Measurements from ENCODE around the gene RASGEF1B. TPM values are rescaled to one million over a fixed set of nuclear protein-coding genes. Genes with fewer than 3 reads are reported as not detected.

RASGEF1B gene
- total and polyA plus RNA-seq, 2 of the 4 experiments (the other 2 are of a cell fraction): 0.09 to 0.36 TPM

DNA sequence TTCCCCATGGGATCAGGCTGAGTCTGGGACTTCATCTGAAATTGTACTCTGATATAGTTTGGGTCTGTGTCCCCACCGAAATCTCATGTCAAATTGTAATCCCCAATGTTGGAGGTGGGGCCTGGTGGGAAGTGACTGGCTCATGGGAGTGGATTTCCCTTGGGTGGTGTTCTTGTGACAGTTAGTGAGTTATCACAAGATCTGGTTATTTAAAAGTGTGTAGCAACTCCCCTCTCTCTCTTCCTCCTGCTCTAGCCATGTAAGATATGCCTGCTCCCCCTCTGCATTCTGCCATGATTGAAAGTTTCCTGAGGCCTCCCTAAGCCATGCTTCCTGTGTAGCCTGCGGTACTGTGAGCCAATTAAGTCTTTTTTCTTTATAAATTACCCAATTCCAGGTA lies 61.0 kb downstream of the RASGEF1B start:
- intact Hi-C loops (cut with micrococcal nuclease): no loop called here

More for the DNA sequence above, 61.0 kb downstream of the RASGEF1B start:
- in situ Hi-C loops (cut with MboI; ENCODE audit: low sequenced_read_pairs) (no loop called here), dilution Hi-C loops (cut with HindIII; ENCODE audit: low sequenced_read_pairs, unreplicated experiment) (loop anchor here (25.0 kb wide), 1 partner anchor 427 kb away; no protein-coding TSS in a partner anchor)
- no peak overlapping the region for H3K18ac ChIP-seq (ENCODE audit: low read depth, low read length)
- no peak overlapping the region for H2BK120ac ChIP-seq (ENCODE audit: low read depth, low read length)
- no peak overlapping the region for H3K4me2 ChIP-seq (ENCODE audit: low read depth, low read length)
- H3K14ac ChIP-seq (replicated peaks; ENCODE audit: low read depth, low read length): no peak overlapping the region
- no peak overlapping the region for H4K5ac ChIP-seq (ENCODE audit: low read depth, low read length)
- no peaks in the 10 kb centered on the region for H3K9me1 ChIP-seq (ENCODE audit: insufficient read depth, low read length)
- no peaks in the 10 kb centered on the region for H3K36me3 ChIP-seq (ENCODE audit: control insufficient read depth, insufficient read depth, low read length)
- H3K4me3 ChIP-seq (ENCODE audit: insufficient read depth, low read depth, low read length): no peak overlapping the region
- ATAC-seq (ENCODE audit: low read depth) (no peak), DNase-seq (no peak)
- BruUV-seq (replicated peaks): no TSS peak
- no peak overlapping the region for H2AK9ac ChIP-seq (replicated peaks; ENCODE audit: low read depth, low read length, poor library complexity)
- no peaks in the 10 kb centered on the region for H3K4me1 ChIP-seq (ENCODE audit: control insufficient read depth, insufficient read depth, low read length)
- no peak overlapping the region for H4K8ac ChIP-seq (ENCODE audit: low read depth in 2 of 2, low read length in 2 of 2)
- no peak overlapping the region for H2BK15ac ChIP-seq (ENCODE audit: low read depth, low read length)
- H4K91ac ChIP-seq (ENCODE audit: insufficient read depth, low read depth, low read length): no peak overlapping the region
- H3K9me3 ChIP-seq (ENCODE audit: control insufficient read depth, insufficient read depth, low read length): no peaks in the 10 kb centered on the region
- TF ChIP-seq CEBPB (IDR thresholded peaks at IDR 0.05; ENCODE audit: low read depth, low read length) (no peak), CHD1 (IDR thresholded peaks at IDR 0.05; ENCODE audit: low read depth, low read length) (no peak), RFX5 (IDR thresholded peaks at IDR 0.05; ENCODE audit: low read depth, low read length) (no peak), FOS (IDR thresholded peaks at IDR 0.05; ENCODE audit: low read depth, low read length) (no peak), RCOR1 (IDR thresholded peaks at IDR 0.05; ENCODE audit: insufficient replicate concordance, low read length) (no peak), MAFK (IDR thresholded peaks at IDR 0.05; ENCODE audit: low read depth, low read length) (no peak), SMC3 (IDR thresholded peaks at IDR 0.05; ENCODE audit: low read depth, low read length) (no peak), MAZ (IDR thresholded peaks at IDR 0.05; ENCODE audit: borderline replicate concordance, low read depth, low read length) (no peak), NFE2L2 (IDR thresholded peaks at IDR 0.05; ENCODE audit: low read depth, low read length) (no peak), POLR2A (IDR thresholded peaks at IDR 0.05; ENCODE audit: low read depth, low read length) (no peak), BHLHE40 (IDR thresholded peaks at IDR 0.05; ENCODE audit: low read depth, low read length) (no peak)
- TF ChIP-seq, protein P1, sequence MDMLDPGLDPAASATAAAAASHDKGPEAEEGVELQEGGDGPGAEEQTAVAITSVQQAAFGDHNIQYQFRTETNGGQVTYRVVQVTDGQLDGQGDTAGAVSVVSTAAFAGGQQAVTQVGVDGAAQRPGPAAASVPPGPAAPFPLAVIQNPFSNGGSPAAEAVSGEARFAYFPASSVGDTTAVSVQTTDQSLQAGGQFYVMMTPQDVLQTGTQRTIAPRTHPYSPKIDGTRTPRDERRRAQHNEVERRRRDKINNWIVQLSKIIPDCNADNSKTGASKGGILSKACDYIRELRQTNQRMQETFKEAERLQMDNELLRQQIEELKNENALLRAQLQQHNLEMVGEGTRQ (IDR thresholded peaks at IDR 0.05; ENCODE audit: low read depth, low read length): no peak
- no peak overlapping the region for H3K4ac ChIP-seq (ENCODE audit: low read depth, low read length)
- H3K27me3 ChIP-seq (ENCODE audit: control insufficient read depth, insufficient read depth, low read length): no peaks in the 10 kb centered on the region; the same call in none of the 2 replicates
- H3K56ac ChIP-seq (ENCODE audit: extremely low read depth, insufficient read depth, low read length): no peak overlapping the region
- ChIA-PET CTCF (no interaction called here), POLR2A (ENCODE audit: unreplicated experiment) (no interaction called here)
- no peak overlapping the region for H2BK20ac ChIP-seq (ENCODE audit: low read depth, low read length)
- no peaks in the 10 kb centered on the region for H4K20me1 ChIP-seq (ENCODE audit: insufficient read depth, low read length)
- H2AFZ ChIP-seq (replicated peaks; ENCODE audit: low read length, poor library complexity): no peak overlapping the region
- H3K23ac ChIP-seq (ENCODE audit: low read depth, low read length): no peak overlapping the region
- H3K79me1 ChIP-seq (ENCODE audit: low read depth in 1 of 2, low read length in 2 of 2): no peaks in the 10 kb centered on the region
- H3K9ac ChIP-seq (ENCODE audit: low read depth, low read length): no peak overlapping the region
- no peak overlapping the region for H2AK5ac ChIP-seq (ENCODE audit: low read depth, low read length)
- no peak overlapping the region for H3K27ac ChIP-seq (ENCODE audit: insufficient read depth, low read length)
- 20% methylated on average over 1 of the region's 2 CpGs; no CpG with 5 or more reads in 1 of the 2 experiments for WGBS, 2 experiments (ENCODE audit: extremely low coverage in 2 of 2, insufficient read length in 1 of 2)
- no peak overlapping the region for H2BK5ac ChIP-seq (ENCODE audit: low read depth, low read length, poor library complexity, severe bottlenecking)

All from IMR-90 (cell line).